ENCODE measurements around the gene RHBDD2.
"Not testable (repeated sequence)": the region's sequence is repeated elsewhere in the genome, so short reads cannot be mapped to it uniquely, and the experiment has no call there.

RHBDD2 gene

GRCh38 chr7:75889223-75889825 is 10.5 kb downstream of the RHBDD2 start:
- no peak for DNase-seq (ENCODE audit: low read depth in 2 of 2)

- DNase-seq (ENCODE audit: low read depth in 2 of 2), result no peak
These were observed 11.0 kb downstream of the RHBDD2 start for GRCh38 chr7:75889826-75890225.

GRCh38 chr7:75891237-75891636 is 12.4 kb downstream of the RHBDD2 start:
- not testable (repeated sequence) for DNase-seq (ENCODE audit: low read depth in 2 of 2)

- no peak for DNase-seq (ENCODE audit: low read depth in 2 of 2)
These were observed 13.1 kb downstream of the RHBDD2 start for GRCh38 chr7:75891815-75892411.

- no peak for DNase-seq (ENCODE audit: low read depth in 2 of 2)
These were observed 13.9 kb downstream of the RHBDD2 start for GRCh38 chr7:75892634-75893272.

GRCh38 chr7:75896803-75897327 is 18.0 kb downstream of the RHBDD2 start:
- no peak for DNase-seq (ENCODE audit: low read depth in 2 of 2)

GRCh38 chr7:75900617-75901315 is 21.9 kb downstream of the RHBDD2 start:
- no peak for DNase-seq (ENCODE audit: low read depth in 2 of 2)

- DNase-seq (ENCODE audit: low read depth in 2 of 2), result no peak
These were observed 27.2 kb downstream of the RHBDD2 start for GRCh38 chr7:75905785-75906604.

GRCh38 chr7:75906991-75907667 is 28.3 kb downstream of the RHBDD2 start:
- DNase-seq (ENCODE audit: low read depth in 2 of 2), result no peak

- not testable (repeated sequence) for DNase-seq (ENCODE audit: low read depth in 2 of 2)
These were observed 28.8 kb downstream of the RHBDD2 start for GRCh38 chr7:75907668-75908039.

- DNase-seq (ENCODE audit: low read depth in 2 of 2), result no peak
These were observed 30.8 kb downstream of the RHBDD2 start for GRCh38 chr7:75909521-75910132.

GRCh38 chr7:75911186-75911585 is 32.4 kb downstream of the RHBDD2 start:
- DNase-seq (ENCODE audit: low read depth in 2 of 2), result not testable (repeated sequence)

GRCh38 chr7:75913437-75913836 is 34.6 kb downstream of the RHBDD2 start:
- DNase-seq (ENCODE audit: low read depth in 2 of 2), result no peak

GRCh38 chr7:75914169-75914654 is 35.4 kb downstream of the RHBDD2 start:
- no peak for DNase-seq (ENCODE audit: low read depth in 2 of 2)

GRCh38 chr7:75914655-75915415 is 36.0 kb downstream of the RHBDD2 start, which contains the start of gene POR:
Gene POR (plus strand): TSS chr7:75915155. CDS start chr7:75954002, 38,847 bp downstream.
- DNase-seq (ENCODE audit: low read depth in 2 of 2), result peak; percentile 92

- no peak for DNase-seq (ENCODE audit: low read depth in 2 of 2)
These were observed 36.8 kb downstream of the RHBDD2 start for GRCh38 chr7:75915416-75916156.

GRCh38 chr7:75916259-75916658 is 37.4 kb downstream of the RHBDD2 start:
- no peak for DNase-seq (ENCODE audit: low read depth in 2 of 2)

- DNase-seq (ENCODE audit: low read depth in 2 of 2), result no peak
These were observed 38.1 kb downstream of the RHBDD2 start for GRCh38 chr7:75916685-75917634.

Measured in stimulated activated CD8-positive, alpha-beta memory T cell treated with anti-CD3 and anti-CD28 coated beads, Interleukin-15, amount 100 ng/mL, for 48 hours (primary cell).